Measurements from ENCODE around the gene RAB2B. TPM values are rescaled to one million over a fixed set of nuclear protein-coding genes. Genes with fewer than 3 reads are reported as not detected.

The RAB2B gene
- polyA plus RNA-seq, 1 of the 3 experiments (the other 2 are of a cell fraction) = 24.4 TPM

GRCh38 chr14:21437063-21437901, 39.5 kb downstream of the RAB2B start (continued):
- TF ChIP-seq POLR2AphosphoS5 (IDR thresholded peaks at IDR 0.05; ENCODE audit: low read depth, low read length) (peak; percentile 84), JUND (IDR thresholded peaks at IDR 0.05) (peak; percentile 27; the same call in 1 of the 2 replicates), SMC3 (IDR thresholded peaks at IDR 0.05; ENCODE audit: low read depth, low read length) (no peak), NFIC (IDR thresholded peaks at IDR 0.05; ENCODE audit: borderline replicate concordance) (no peak), CHD2 (IDR thresholded peaks at IDR 0.05; ENCODE audit: low read length, partially characterized antibody) (peak; percentile 98)

- Histone ChIP-seq H3F3A (replicated peaks; ENCODE audit: insufficient read depth) (peaks cover 7% of the 10 kb centered on the region), H3K4me2 (peak overlapping the region; percentile 82), H3K9ac (peak overlapping the region; percentile 74), H3K4me1 (ENCODE audit: control insufficient read depth in 1 of 2, insufficient read depth in 2 of 2, low read depth in 1 of 2, low read length in 1 of 2) (peaks cover 6% of the 10 kb centered on the region in 2 experiments; a peak in 3 of 4 replicates), H2AFZ (ENCODE audit: low read depth) (peak overlapping the region; percentile 48; the same call in 1 of the 2 replicates), H3K27ac (ENCODE audit: low read depth in 2 of 2, low read length in 1 of 2) (peak overlapping the region; percentile 69 to 85; a peak in 3 of 4 replicates), H3K9me2 (no peaks in the 10 kb centered on the region), H3K9me3 (no peaks in the 10 kb centered on the region), H4K20me1 (ENCODE audit: insufficient read depth) (peaks cover 2% of the 10 kb centered on the region; the same call in 1 of the 2 replicates), H3K27me3 (ENCODE audit: insufficient read depth) (no peaks in the 10 kb centered on the region), H3K4me3 (ENCODE audit: low read depth in 2 of 2, low read length in 1 of 2) (peak overlapping the region; percentile 58 to 73), H3K79me2 (ENCODE audit: insufficient read depth) (peaks cover 94% of the 10 kb centered on the region), H3K36me3 (replicated peaks in 1 of 2; ENCODE audit: control insufficient read depth in 1 of 2, insufficient read depth in 2 of 2, low read length in 1 of 2) (peaks cover 14 to 24% of the 10 kb centered on the region in 2 experiments)
- WGBS (ENCODE audit: low lambda C conversion rate) = 4% methylated on average over 11 of the region's 11 CpGs
- POLR2A ChIA-PET = interaction anchor here (0.5 to 2.1 kb wide), 6 partner anchors 19 to 151 kb away, joined by 3 to 29 read pairs (median 4); partner anchors contain the start of genes CHD8, METTL3 and RAB2B
- CTCF ChIA-PET = interaction anchor here (1.7 kb wide), 1 partner anchor 19 kb away, joined by 11 read pairs; the partner anchor contains the start of gene CHD8
- DNase-seq = no peak
- TF ChIP-seq ELF1 (IDR thresholded peaks at IDR 0.05) (no peak), SMC3 (IDR thresholded peaks at IDR 0.05; ENCODE audit: low read depth, low read length) (no peak), USF2 (IDR thresholded peaks at IDR 0.05; ENCODE audit: borderline replicate concordance, low read depth, low read length) (no peak), EZH2phosphoT487 (IDR thresholded peaks at IDR 0.05; ENCODE audit: borderline replicate concordance, low read depth) (no peak), SIN3A (IDR thresholded peaks at IDR 0.05; ENCODE audit: borderline replicate concordance, low read depth, low read length) (no peak; the same call in 1 of the 2 replicates), REST (IDR thresholded peaks at IDR 0.05; ENCODE audit: low read depth, low read length) (no peak), MXI1 (IDR thresholded peaks at IDR 0.05; ENCODE audit: low read depth, low read length) (no peak), NFIC (IDR thresholded peaks at IDR 0.05; ENCODE audit: borderline replicate concordance) (no peak)
Observed at GRCh38 chr14:21436567-21437062, 40.1 kb downstream of the RAB2B start.
